Panc1 (cell line): ENCODE measurements around the gene PDCD4. TPM values are rescaled to one million over a fixed set of nuclear protein-coding genes. Genes with fewer than 3 reads are reported as not detected.

Experiments used
- ATAC-seq: fragments of 200-7000 bp; cut with Tn5 transposase; 2 replicates; pipeline ENCODE4 v1.9.1; 2020; ENCODE audit warnings: mild to moderate bottlenecking, moderate library complexity
- BruUV-seq: library from RNA; stranded (reverse); fragments of 400-500 nt; replicated peaks from 2 replicates; lab custom pipeline; 2021; lab: Mats Ljungman, UMichigan
- CTCF ChIA-PET: fragments of 300-600 bp; sonication (Branson Sonifier 250); formaldehyde crosslinking; loops from one replicate; lab custom pipeline; 2022; ENCODE audit warnings: antibody characterized with exemption; lab: Charles Lee
- POLR2A ChIA-PET: fragments of 300-600 bp; sonication (Branson Sonifier 250); formaldehyde crosslinking; loops from one replicate; lab custom pipeline; 2022; ENCODE audit warnings: antibody characterized with exemption; lab: Charles Lee
- DNase-seq: peaks from one replicate; pipeline ENCODE4 v3.0.0-alpha.2; 2010; ENCODE audit warnings: low read depth, low spot score
- H3K27ac ChIP-seq: 2 replicates; pipeline ENCODE4 v1.5.1; 2011; ENCODE audit warnings: mild to moderate bottlenecking, low read length, inconsistent platforms
- H3K27me3 ChIP-seq: fragments of 200-500 bp; sonication (Bioruptor generic); 2 replicates; pipeline ENCODE4 v1.6.0; 2014; ENCODE audit warnings: low read length, inconsistent platforms; ENCODE audit not compliant: control insufficient read depth, insufficient read depth
- H3K36me3 ChIP-seq: fragments of 200-500 bp; sonication (Bioruptor generic); 2 replicates; pipeline ENCODE4 v1.5.1; 2014; ENCODE audit warnings: inconsistent platforms, mild to moderate bottlenecking, low read length, moderate library complexity; ENCODE audit not compliant: control insufficient read depth, insufficient read depth
- H3K4me1 ChIP-seq: 2 replicates; pipeline ENCODE4 v1.5.1; 2011; ENCODE audit warnings: inconsistent platforms, mild to moderate bottlenecking, low read length, moderate library complexity; ENCODE audit not compliant: control insufficient read depth, insufficient read depth
- H3K4me3 ChIP-seq, 2 experiments: 2 replicates each; pipeline ENCODE4 v1.5.1; 2011 to 2012; ENCODE audit warnings: low read depth in 2 of 2, low read length in 2 of 2, mild to moderate bottlenecking in 2 of 2, inconsistent platforms in 1 of 2, moderate library complexity in 1 of 2
- H3K9me3 ChIP-seq: fragments of 200-500 bp; sonication (Bioruptor generic); 2 replicates; pipeline ENCODE4 v1.5.1; 2014; ENCODE audit warnings: low read depth, mild to moderate bottlenecking, inconsistent platforms, low read length, moderate library complexity; ENCODE audit not compliant: control insufficient read depth, insufficient read depth
- CTCF ChIP-seq: fragments of 450-650 bp; IDR thresholded peaks from 2 replicates; pipeline ENCODE4 v1.5.1; 2017; ENCODE audit warnings: mild to moderate bottlenecking
- REST ChIP-seq, 2 experiments: IDR thresholded peaks; 2 replicates each; pipeline ENCODE4 v1.6.1; 2011 to 2012; ENCODE audit warnings: low read depth in 2 of 2, control low read depth in 1 of 2, low read length in 1 of 2, mild to moderate bottlenecking in 1 of 2, moderate library complexity in 1 of 2; ENCODE audit not compliant: insufficient read depth in 1 of 2
- SIN3A ChIP-seq: IDR thresholded peaks from 2 replicates; pipeline ENCODE4 v1.6.1; 2012; ENCODE audit warnings: low read depth, mild to moderate bottlenecking, low read length, moderate library complexity, borderline replicate concordance; ENCODE audit not compliant: insufficient read depth
- TCF7L2 ChIP-seq: IDR thresholded peaks from 2 replicates; pipeline ENCODE4 v1.6.1; 2011; ENCODE audit warnings: mild to moderate bottlenecking, low read depth, low read length, inconsistent platforms
- in situ Hi-C: cut with HindIII; loops from 2 replicates; pipeline ENCODE4 v1.10.0; 2016; ENCODE audit warnings: low sequenced_read_pairs, low pct_unique_long_range_greater_than_20kb
- intact Hi-C: fragments of 100-400 bp; cut with micrococcal nuclease; formaldehyde crosslinking; loops from one replicate; pipeline ENCODE4 v1.10.0; 2022; ENCODE audit not compliant: unreplicated experiment
- total RNA-seq: library from RNA; stranded (reverse); gene quantifications from one replicate; pipeline ENCODE4 v1.2.1, GENCODE V29; 2021; ENCODE audit not compliant: unreplicated experiment

The PDCD4 gene
- total RNA-seq, 1 experiment from 2014 or later, result 33.6 TPM

- CTCF ChIA-PET, result no interaction called here
- no peak overlapping the region for H3K27ac ChIP-seq
Measured at GRCh38 chr10:110903280-110904278, 31.9 kb downstream of the PDCD4 start.

More at GRCh38 chr10:110903280-110904278, 31.9 kb downstream of the PDCD4 start:
- in situ Hi-C loops (no loop called here), intact Hi-C loops (no loop called here)
- H3K36me3 ChIP-seq, result peaks cover 6% of the 10 kb centered on the region
- H3K27me3 ChIP-seq, result no peaks in the 10 kb centered on the region
- H3K9me3 ChIP-seq, result no peaks in the 10 kb centered on the region
- POLR2A ChIA-PET, result interaction anchor here (0.6 kb wide), 1 partner anchor 15 kb away, joined by 4 read pairs; no protein-coding TSS in a partner anchor
- TF ChIP-seq REST (IDR thresholded peaks at IDR 0.05; ENCODE audit: insufficient read depth in 1 of 2, low read depth in 2 of 2, low read length in 1 of 2) (no peak), SIN3A (no peak), TCF7L2 (no peak), CTCF (no peak; the same call in 1 of the 2 replicates)
- DNase-seq (no peak), ATAC-seq (no peak)
- no peaks in the 10 kb centered on the region for H3K4me1 ChIP-seq
- no TSS peak for BruUV-seq
- H3K4me3 ChIP-seq, result no peak overlapping the region
